Measurements from ENCODE around the gene C2CD2L. TPM values are rescaled to one million over a fixed set of nuclear protein-coding genes. Genes with fewer than 3 reads are reported as not detected.

Gene C2CD2L
- total and polyA plus RNA-seq, 2 of the 4 experiments (the other 2 are of a cell fraction): 2.2 to 8.7 TPM

DNA sequence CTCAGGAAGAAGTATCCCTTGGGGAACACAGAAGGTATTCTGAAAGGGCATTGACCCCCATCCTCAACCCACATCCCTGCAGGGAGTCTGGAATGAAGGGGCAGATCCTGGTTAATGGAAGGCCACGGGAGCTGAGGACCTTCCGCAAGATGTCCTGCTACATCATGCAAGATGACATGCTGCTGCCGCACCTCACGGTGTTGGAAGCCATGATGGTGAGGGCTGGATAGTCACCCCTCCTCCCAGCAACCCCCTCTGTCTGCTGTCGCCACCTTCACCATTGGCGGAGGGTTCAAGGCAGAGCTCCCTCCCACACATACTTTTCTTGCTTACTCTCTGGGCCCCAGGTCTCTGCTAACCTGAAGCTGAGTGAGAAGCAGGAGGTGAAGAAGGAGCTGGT lies 47.0 kb downstream of the C2CD2L start:
- Histone ChIP-seq H4K8ac (ENCODE audit: low read depth in 2 of 2, low read length in 2 of 2) (no peak overlapping the region), H4K5ac (ENCODE audit: low read depth, low read length) (no peak overlapping the region), H2BK5ac (ENCODE audit: low read depth, low read length, poor library complexity, severe bottlenecking) (no peak overlapping the region), H2BK20ac (ENCODE audit: low read depth, low read length) (no peak overlapping the region), H3K27ac (ENCODE audit: insufficient read depth, low read length) (no peak overlapping the region), H3K56ac (ENCODE audit: extremely low read depth, insufficient read depth, low read length) (no peak overlapping the region), H2AK9ac (replicated peaks; ENCODE audit: low read depth, low read length, poor library complexity) (no peak overlapping the region), H3K9me1 (ENCODE audit: insufficient read depth, low read length) (no peaks in the 10 kb centered on the region), H3K4me3 (ENCODE audit: insufficient read depth, low read depth, low read length) (no peak overlapping the region), H3K79me1 (ENCODE audit: low read depth in 1 of 2, low read length in 2 of 2) (no peaks in the 10 kb centered on the region), H3K4ac (ENCODE audit: low read depth, low read length) (no peak overlapping the region), H3K18ac (ENCODE audit: low read depth, low read length) (no peak overlapping the region), H2AK5ac (ENCODE audit: low read depth, low read length) (no peak overlapping the region), H3K36me3 (ENCODE audit: control insufficient read depth, insufficient read depth, low read length) (no peaks in the 10 kb centered on the region), H3K4me2 (ENCODE audit: low read depth, low read length) (no peak overlapping the region), H4K20me1 (ENCODE audit: insufficient read depth, low read length) (no peaks in the 10 kb centered on the region), H3K27me3 (ENCODE audit: control insufficient read depth, insufficient read depth, low read length) (peaks cover 47% of the 10 kb centered on the region), H2BK120ac (ENCODE audit: low read depth, low read length) (no peak overlapping the region), H3K9ac (ENCODE audit: low read depth, low read length) (no peak overlapping the region), H2AFZ (replicated peaks; ENCODE audit: low read length, poor library complexity) (no peak overlapping the region), H3K9me3 (ENCODE audit: control insufficient read depth, insufficient read depth, low read length) (no peaks in the 10 kb centered on the region), H3K14ac (replicated peaks; ENCODE audit: low read depth, low read length) (no peak overlapping the region), H3K4me1 (ENCODE audit: control insufficient read depth, insufficient read depth, low read length) (no peaks in the 10 kb centered on the region), H3K23ac (ENCODE audit: low read depth, low read length) (no peak overlapping the region), H4K91ac (ENCODE audit: insufficient read depth, low read depth, low read length) (no peak overlapping the region), H2BK15ac (ENCODE audit: low read depth, low read length) (no peak overlapping the region)
- in situ Hi-C loops (cut with MboI; ENCODE audit: low sequenced_read_pairs): no loop called here
- TF ChIP-seq MAFK (IDR thresholded peaks at IDR 0.05; ENCODE audit: low read depth, low read length) (no peak), SMC3 (IDR thresholded peaks at IDR 0.05; ENCODE audit: low read depth, low read length) (no peak), RCOR1 (IDR thresholded peaks at IDR 0.05; ENCODE audit: insufficient replicate concordance, low read length) (no peak), BHLHE40 (IDR thresholded peaks at IDR 0.05; ENCODE audit: low read depth, low read length) (no peak), CHD1 (IDR thresholded peaks at IDR 0.05; ENCODE audit: low read depth, low read length) (no peak), NFE2L2 (IDR thresholded peaks at IDR 0.05; ENCODE audit: low read depth, low read length) (no peak), POLR2A (IDR thresholded peaks at IDR 0.05; ENCODE audit: low read depth, low read length) (no peak), RFX5 (IDR thresholded peaks at IDR 0.05; ENCODE audit: low read depth, low read length) (no peak), ELK1 (IDR thresholded peaks at IDR 0.05; ENCODE audit: borderline replicate concordance, low read depth, low read length) (no peak), MXI1 (IDR thresholded peaks at IDR 0.05; ENCODE audit: borderline replicate concordance, low read depth, low read length) (no peak), CEBPB (IDR thresholded peaks at IDR 0.05; ENCODE audit: low read depth, low read length) (no peak), MAZ (IDR thresholded peaks at IDR 0.05; ENCODE audit: borderline replicate concordance, low read depth, low read length) (no peak), USF2 (IDR thresholded peaks at IDR 0.05; ENCODE audit: low read depth, low read length) (no peak), FOS (IDR thresholded peaks at IDR 0.05; ENCODE audit: low read depth, low read length) (no peak)
- TF ChIP-seq, protein P1, sequence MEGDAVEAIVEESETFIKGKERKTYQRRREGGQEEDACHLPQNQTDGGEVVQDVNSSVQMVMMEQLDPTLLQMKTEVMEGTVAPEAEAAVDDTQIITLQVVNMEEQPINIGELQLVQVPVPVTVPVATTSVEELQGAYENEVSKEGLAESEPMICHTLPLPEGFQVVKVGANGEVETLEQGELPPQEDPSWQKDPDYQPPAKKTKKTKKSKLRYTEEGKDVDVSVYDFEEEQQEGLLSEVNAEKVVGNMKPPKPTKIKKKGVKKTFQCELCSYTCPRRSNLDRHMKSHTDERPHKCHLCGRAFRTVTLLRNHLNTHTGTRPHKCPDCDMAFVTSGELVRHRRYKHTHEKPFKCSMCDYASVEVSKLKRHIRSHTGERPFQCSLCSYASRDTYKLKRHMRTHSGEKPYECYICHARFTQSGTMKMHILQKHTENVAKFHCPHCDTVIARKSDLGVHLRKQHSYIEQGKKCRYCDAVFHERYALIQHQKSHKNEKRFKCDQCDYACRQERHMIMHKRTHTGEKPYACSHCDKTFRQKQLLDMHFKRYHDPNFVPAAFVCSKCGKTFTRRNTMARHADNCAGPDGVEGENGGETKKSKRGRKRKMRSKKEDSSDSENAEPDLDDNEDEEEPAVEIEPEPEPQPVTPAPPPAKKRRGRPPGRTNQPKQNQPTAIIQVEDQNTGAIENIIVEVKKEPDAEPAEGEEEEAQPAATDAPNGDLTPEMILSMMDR (conservative IDR thresholded peaks at IDR 0.05; ENCODE audit: low read depth, low read length): no peak
- CTCF ChIA-PET: no interaction called here
- WGBS, 2 experiments (ENCODE audit: extremely low coverage in 2 of 2, insufficient read length in 1 of 2): no CpG with 5 or more reads among the region's 6 CpGs
- intact Hi-C loops (cut with micrococcal nuclease): no loop called here
- DNase-seq (no peak), ATAC-seq (ENCODE audit: low read depth) (no peak)
- POLR2A ChIA-PET (ENCODE audit: unreplicated experiment): no interaction called here
- no TSS peak for BruUV-seq (replicated peaks)
- dilution Hi-C loops (cut with HindIII; ENCODE audit: low sequenced_read_pairs, unreplicated experiment): no loop called here
